ENCODE data around the gene MAP4K5.

GRCh38 chr14:50545618-50546017 is 13.2 kb upstream of the MAP4K5 start:
- TF ChIP-seq POLR2A (IDR thresholded peaks at IDR 0.05; ENCODE audit: low read depth, low read length) (no peak), POLR2AphosphoS5 (IDR thresholded peaks at IDR 0.05; ENCODE audit: low read depth, low read length) (no peak), TAF1 (IDR thresholded peaks at IDR 0.05; ENCODE audit: borderline replicate concordance, low read depth, low read length) (no peak)

Data from GM12892 (cell line).